ENCODE measurements around the gene SIX5.

The SIX5 gene

DNA sequence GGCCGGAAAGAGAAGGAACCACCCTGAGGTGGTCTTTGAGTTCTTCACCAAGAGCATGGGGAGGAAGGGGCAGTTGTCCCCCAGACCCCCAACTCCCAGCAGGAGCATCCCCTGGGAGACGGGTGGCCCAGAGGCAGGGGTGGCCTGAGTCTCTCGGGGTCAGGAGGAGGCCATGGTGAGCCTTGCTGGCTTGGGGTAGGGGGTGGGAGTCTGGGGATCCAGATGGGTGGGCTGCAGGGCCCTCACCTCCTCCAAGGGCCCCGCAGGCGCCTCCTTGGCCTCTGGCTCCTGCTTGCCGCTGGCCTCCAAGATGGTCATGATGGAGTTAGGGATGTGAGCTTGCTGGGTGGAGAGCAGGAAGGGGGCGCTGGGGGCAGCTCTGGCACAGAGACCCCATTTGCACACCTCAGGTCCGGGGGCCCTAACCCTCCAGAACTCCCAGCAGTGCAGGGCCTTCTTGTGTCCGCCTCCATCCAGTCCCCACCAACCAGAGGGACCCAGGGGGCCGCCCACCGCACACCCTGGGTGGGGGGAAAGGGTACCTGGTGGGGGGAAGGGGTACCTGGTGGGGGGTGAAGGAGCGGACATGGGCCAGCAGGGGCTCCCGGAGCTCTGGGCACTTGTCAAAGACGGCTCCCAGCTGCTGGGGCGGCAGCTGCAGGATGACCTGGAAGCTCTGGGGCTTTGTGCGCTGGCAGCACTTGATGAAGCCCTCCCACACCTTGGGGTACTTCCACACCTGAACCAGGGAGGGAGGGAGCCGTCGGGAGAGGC lies 47.4 kb upstream of the SIX5 start:
- no peak for TF ChIP-seq EZH2phosphoT487 (IDR thresholded peaks at IDR 0.05; ENCODE audit: low read length)
- no peak for TF ChIP-seq EZH2 (optimal IDR thresholded peaks at IDR 0.05; ENCODE audit: low read depth, low read length)
- TF ChIP-seq, protein P1, sequence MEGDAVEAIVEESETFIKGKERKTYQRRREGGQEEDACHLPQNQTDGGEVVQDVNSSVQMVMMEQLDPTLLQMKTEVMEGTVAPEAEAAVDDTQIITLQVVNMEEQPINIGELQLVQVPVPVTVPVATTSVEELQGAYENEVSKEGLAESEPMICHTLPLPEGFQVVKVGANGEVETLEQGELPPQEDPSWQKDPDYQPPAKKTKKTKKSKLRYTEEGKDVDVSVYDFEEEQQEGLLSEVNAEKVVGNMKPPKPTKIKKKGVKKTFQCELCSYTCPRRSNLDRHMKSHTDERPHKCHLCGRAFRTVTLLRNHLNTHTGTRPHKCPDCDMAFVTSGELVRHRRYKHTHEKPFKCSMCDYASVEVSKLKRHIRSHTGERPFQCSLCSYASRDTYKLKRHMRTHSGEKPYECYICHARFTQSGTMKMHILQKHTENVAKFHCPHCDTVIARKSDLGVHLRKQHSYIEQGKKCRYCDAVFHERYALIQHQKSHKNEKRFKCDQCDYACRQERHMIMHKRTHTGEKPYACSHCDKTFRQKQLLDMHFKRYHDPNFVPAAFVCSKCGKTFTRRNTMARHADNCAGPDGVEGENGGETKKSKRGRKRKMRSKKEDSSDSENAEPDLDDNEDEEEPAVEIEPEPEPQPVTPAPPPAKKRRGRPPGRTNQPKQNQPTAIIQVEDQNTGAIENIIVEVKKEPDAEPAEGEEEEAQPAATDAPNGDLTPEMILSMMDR (IDR thresholded peaks at IDR 0.05; ENCODE audit: low read length): no peak
- H3K27ac ChIP-seq (ENCODE audit: low read length): no peak overlapping the region
- H3K36me3 ChIP-seq (replicated peaks; ENCODE audit: insufficient read depth, low read length): no peaks in the 10 kb centered on the region
- no peaks in the 10 kb centered on the region for H3K9me2 ChIP-seq (replicated peaks; ENCODE audit: insufficient read depth, low read length)
- no peak overlapping the region for H2AFZ ChIP-seq (ENCODE audit: low read length)
- H3K27me3 ChIP-seq (replicated peaks; ENCODE audit: insufficient read depth, low read length): no peaks in the 10 kb centered on the region
- H3F3A ChIP-seq (ENCODE audit: insufficient read depth, low read length): peaks cover 9% of the 10 kb centered on the region; the same call in 1 of the 2 replicates
- H3K9me3 ChIP-seq (replicated peaks; ENCODE audit: insufficient read depth, low read length): no peaks in the 10 kb centered on the region
- DNase-seq: no peak
- no peak overlapping the region for H3K4me3 ChIP-seq (ENCODE audit: low read length)
- no peak overlapping the region for H3K9ac ChIP-seq (ENCODE audit: low read length)
- no peaks in the 10 kb centered on the region for H3K79me2 ChIP-seq (ENCODE audit: low read length)
- H4K20me1 ChIP-seq (ENCODE audit: insufficient read depth, low read length): no peaks in the 10 kb centered on the region
- H3K4me2 ChIP-seq (ENCODE audit: low read depth, low read length): no peak overlapping the region
- H3K4me1 ChIP-seq (ENCODE audit: low read length): peaks cover 5% of the 10 kb centered on the region; the same call in 1 of the 2 replicates

DNA sequence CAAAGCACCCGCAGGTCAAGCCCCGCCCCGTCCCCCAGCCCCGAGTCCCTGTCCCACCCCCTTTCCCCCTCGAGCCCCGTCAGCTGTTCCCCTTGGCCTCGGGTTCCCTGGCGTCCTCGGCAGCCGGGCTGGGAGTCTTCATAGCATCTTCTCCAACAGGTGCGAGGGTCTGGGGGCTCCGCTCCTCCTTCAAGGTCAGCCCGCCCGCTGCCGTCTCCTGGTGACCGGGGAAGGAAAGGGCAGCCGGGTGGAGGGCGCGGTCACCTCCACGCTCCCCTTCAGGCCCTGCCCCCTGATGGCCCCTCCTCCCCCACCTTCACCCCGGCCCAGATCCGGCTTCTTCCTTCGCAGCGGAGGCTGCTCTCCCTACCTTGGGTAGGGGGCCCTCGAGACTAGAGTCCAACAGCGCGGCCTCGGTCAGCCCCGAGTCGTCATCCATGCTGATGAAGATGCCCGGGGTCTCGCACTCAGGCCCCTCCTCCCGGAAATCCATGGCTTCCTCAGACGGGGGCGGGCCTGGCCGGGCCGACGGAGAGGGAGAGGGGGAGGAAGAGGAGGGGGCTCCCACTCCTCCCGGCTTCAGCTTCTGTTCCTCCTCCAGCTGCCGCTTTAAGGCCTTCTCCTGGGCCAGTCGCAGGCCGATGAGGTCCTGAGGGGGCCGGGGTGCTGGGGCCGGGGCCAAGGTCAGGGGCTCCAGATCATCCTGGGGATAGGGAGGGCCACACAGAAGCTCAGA lies 46.6 kb upstream of the SIX5 start:
- no peaks in the 10 kb centered on the region for H3K27me3 ChIP-seq (replicated peaks; ENCODE audit: insufficient read depth, low read length)
- H3K4me3 ChIP-seq (ENCODE audit: low read length): no peak overlapping the region
- H3K36me3 ChIP-seq (replicated peaks; ENCODE audit: insufficient read depth, low read length): no peaks in the 10 kb centered on the region
- no peak for DNase-seq
- peaks cover 9% of the 10 kb centered on the region; the same call in 1 of the 2 replicates for H3F3A ChIP-seq (ENCODE audit: insufficient read depth, low read length)
- H2AFZ ChIP-seq (ENCODE audit: low read length): no peak overlapping the region
- H4K20me1 ChIP-seq (ENCODE audit: insufficient read depth, low read length): no peaks in the 10 kb centered on the region
- H3K4me2 ChIP-seq (ENCODE audit: low read depth, low read length): no peak overlapping the region
- H3K4me1 ChIP-seq (ENCODE audit: low read length): peaks cover 5% of the 10 kb centered on the region
- H3K9me3 ChIP-seq (replicated peaks; ENCODE audit: insufficient read depth, low read length): no peaks in the 10 kb centered on the region
- no peaks in the 10 kb centered on the region for H3K9me2 ChIP-seq (replicated peaks; ENCODE audit: insufficient read depth, low read length)
- H3K79me2 ChIP-seq (ENCODE audit: low read length): no peaks in the 10 kb centered on the region
- H3K27ac ChIP-seq (ENCODE audit: low read length): no peak overlapping the region
- H3K9ac ChIP-seq (ENCODE audit: low read length): no peak overlapping the region
- TF ChIP-seq, protein P1 (IDR thresholded peaks at IDR 0.05; ENCODE audit: low read length): no peak
- TF ChIP-seq EZH2phosphoT487 (IDR thresholded peaks at IDR 0.05; ENCODE audit: low read length): no peak

DNA sequence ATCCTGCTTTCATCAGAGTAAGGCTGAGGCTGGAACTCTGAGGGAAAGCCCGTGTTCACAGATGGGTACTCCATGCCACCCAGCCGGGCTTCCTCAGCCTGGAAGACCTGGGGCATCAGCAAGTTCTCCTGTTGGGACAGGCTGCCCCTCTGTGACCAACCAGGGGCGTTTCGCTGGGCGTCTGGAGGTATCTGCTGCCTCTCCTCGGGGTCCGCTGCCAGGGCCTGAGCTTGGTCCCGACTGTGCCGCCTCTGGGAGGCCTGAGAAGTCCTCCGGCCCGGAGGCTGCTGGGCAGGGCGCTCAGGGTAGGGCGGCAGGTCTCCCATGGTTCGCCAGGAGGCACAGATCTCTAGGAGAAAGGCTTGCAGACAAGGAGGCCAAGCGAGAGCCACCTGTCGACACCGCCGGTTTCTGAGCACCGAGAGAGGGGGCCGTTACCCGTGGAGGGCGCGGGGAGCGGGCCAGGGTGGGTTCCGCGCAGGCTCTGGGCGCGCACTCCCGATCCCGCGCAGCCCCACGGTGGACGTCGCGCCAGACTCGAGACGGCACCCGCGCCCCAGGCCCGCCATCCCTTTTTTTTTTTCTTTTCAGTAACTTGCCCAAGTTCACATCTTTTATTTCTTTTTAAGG lies 45.9 kb upstream of the SIX5 start, which contains the start of gene RSPH6A:
TSS of gene RSPH6A (minus strand) at position 458 of the 630 bp plus-strand sequence. CDS start at position 326, 132 bp downstream.
- Histone ChIP-seq H3K4me1 (ENCODE audit: low read length) (peaks cover 10% of the 10 kb centered on the region), H2AFZ (ENCODE audit: low read length) (no peak within 1 kb of the TSS), H3K9me3 (replicated peaks; ENCODE audit: insufficient read depth, low read length) (no peaks in the 10 kb centered on the region), H3F3A (ENCODE audit: insufficient read depth, low read length) (peaks cover 9% of the 10 kb centered on the region; the same call in 1 of the 2 replicates), H3K27ac (ENCODE audit: low read length) (no peak within 1 kb of the TSS), H3K9me2 (replicated peaks; ENCODE audit: insufficient read depth, low read length) (no peaks in the 10 kb centered on the region), H3K4me2 (ENCODE audit: low read depth, low read length) (no peak within 1 kb of the TSS), H4K20me1 (ENCODE audit: insufficient read depth, low read length) (no peaks in the 10 kb centered on the region), H3K36me3 (replicated peaks; ENCODE audit: insufficient read depth, low read length) (no peaks in the 10 kb centered on the region), H3K9ac (ENCODE audit: low read length) (no peak within 1 kb of the TSS), H3K4me3 (ENCODE audit: low read length) (no peak within 1 kb of the TSS), H3K27me3 (replicated peaks; ENCODE audit: insufficient read depth, low read length) (no peaks in the 10 kb centered on the region), H3K79me2 (ENCODE audit: low read length) (no peaks in the 10 kb centered on the region)
- DNase-seq: no peak
- TF ChIP-seq EZH2 (optimal IDR thresholded peaks at IDR 0.05; ENCODE audit: low read depth, low read length) (no peak), EZH2phosphoT487 (IDR thresholded peaks at IDR 0.05; ENCODE audit: low read length) (no peak)
- TF ChIP-seq, protein P1 (IDR thresholded peaks at IDR 0.05; ENCODE audit: low read length): no peak

All from MM.1S (cell line).